AG09309 (cell line): ENCODE results near the gene NEAT1.
"Not testable (repeated sequence)": the region's sequence is repeated elsewhere in the genome, so short reads cannot be mapped to it uniquely, and the experiment has no call there.

Experiments used
- DNase-seq: peaks from one replicate; pipeline ENCODE4 v3.0.0-alpha.2; 2010; ENCODE audit warnings: low read depth
- H3K4me3 ChIP-seq: 2 replicates; pipeline ENCODE4 v1.5.1; 2011; ENCODE audit warnings: mild to moderate bottlenecking, low read depth, low read length, moderate library complexity; ENCODE audit not compliant: control insufficient read depth
- TF ChIP-seq, protein P1 (sequence below): IDR thresholded peaks from 2 replicates; pipeline ENCODE4 v1.5.1; 2011; ENCODE audit warnings: mild to moderate bottlenecking, low read depth, low read length, inconsistent platforms; ENCODE audit not compliant: insufficient read depth, control insufficient read depth; ENCODE audit errors: missing control alignments

NEAT1 gene

DNA sequence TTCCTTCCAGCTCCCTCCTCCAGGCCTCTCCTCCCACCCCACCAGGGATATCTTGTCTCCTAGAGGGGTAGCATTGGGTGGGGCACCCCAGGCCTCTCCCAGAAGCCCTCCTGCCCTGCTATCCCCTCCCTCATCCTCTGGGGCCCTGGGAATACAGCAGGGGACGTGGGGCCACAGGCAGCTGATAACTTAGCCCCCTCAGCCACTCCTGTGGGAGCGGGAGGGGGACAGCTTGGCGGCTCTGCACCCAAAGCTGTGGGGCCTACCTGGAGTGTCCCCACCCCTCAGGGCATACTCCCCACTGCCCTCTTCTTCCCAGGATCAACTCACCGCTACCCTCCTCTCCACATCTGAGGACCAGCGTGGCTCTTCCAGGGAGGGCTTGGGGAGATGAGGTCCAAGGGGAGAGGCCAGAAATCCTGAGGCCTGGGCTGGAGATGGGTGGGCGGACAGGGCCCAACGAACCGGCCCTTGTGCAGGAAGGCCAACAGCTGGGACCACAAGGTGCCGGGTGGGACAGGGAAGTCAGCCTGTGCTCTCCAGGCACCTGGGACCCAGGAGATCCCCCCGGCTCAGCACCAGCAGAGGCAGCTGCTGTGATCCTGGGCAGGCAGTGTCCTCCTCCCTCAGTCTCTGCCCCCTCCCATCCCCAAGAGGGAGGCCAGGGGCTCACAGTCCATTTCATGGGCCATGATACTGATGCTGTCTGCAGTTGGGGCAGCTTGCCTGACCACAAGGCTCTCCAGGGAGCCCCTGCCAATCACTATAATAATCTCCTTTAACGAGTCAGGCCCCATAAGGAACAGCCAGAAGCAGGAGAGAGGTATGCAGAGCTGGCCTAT is 23.2 kb downstream of the NEAT1 start:
- DNase-seq = peak; percentile 20
- TF ChIP-seq, protein P1, sequence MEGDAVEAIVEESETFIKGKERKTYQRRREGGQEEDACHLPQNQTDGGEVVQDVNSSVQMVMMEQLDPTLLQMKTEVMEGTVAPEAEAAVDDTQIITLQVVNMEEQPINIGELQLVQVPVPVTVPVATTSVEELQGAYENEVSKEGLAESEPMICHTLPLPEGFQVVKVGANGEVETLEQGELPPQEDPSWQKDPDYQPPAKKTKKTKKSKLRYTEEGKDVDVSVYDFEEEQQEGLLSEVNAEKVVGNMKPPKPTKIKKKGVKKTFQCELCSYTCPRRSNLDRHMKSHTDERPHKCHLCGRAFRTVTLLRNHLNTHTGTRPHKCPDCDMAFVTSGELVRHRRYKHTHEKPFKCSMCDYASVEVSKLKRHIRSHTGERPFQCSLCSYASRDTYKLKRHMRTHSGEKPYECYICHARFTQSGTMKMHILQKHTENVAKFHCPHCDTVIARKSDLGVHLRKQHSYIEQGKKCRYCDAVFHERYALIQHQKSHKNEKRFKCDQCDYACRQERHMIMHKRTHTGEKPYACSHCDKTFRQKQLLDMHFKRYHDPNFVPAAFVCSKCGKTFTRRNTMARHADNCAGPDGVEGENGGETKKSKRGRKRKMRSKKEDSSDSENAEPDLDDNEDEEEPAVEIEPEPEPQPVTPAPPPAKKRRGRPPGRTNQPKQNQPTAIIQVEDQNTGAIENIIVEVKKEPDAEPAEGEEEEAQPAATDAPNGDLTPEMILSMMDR = no peak
- H3K4me3 ChIP-seq = no peak overlapping the region

DNA sequence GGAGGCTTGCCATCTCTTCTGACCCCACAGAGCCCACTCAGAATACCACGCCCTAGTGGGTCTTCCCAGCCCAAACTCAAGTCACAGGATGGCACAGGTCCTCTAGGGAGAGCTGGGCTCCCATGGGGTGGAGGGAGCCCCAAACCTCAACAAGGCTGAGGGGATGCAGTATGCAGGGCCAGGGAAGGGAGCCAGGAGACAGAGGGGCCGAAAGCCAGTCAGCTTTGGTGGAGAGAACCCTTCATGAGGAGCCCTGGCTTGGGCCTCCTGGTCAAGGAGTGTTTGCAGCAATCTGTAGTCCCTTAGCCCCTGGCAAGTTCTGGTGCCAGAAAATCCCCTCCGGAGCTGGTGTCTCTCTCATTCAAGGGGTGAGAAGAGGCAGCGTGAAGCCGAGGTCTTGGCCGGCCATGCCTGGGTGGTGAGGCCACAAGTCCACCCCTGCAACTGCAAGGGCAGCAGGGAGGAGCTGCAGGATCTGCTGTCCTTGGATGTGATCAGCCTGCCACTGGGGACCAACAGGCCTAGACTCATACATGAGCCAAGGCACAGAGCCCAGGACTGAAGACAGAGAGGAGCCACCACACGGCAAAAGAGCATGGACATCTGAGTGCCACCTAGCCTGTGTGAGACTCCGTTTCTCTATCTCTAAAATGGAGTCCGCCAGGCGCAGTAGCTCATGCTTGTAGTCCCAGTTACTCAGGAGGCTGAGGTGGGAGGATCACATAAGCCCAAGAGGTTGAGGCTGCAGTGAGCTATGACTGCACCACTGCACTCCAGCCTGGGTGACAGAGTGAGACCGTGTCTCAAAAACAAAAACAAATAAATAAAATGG is 24.1 kb downstream of the NEAT1 start:
- H3K4me3 ChIP-seq = no peak overlapping the region
- peak; percentile 10 for DNase-seq
- TF ChIP-seq, protein P1 = no peak

DNA sequence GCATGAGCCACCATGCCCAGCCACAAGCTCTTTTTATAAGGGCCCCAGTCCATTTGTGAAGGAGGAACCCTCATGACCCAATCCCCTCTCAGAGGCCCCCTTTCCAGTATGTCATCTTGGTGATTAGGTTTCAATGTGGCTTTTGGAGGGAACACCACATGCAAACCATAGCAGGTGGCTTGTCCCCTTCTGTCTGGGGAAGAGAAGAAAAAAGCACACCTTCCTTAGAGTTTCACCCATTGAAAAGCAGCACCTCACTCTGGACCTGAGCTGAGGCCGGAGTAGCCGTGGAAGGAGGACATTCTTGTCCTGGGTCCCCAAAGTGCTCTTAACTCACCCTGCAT is 25.4 kb downstream of the NEAT1 start:
- TF ChIP-seq, protein P1 = no peak
- no peak for DNase-seq
- H3K4me3 ChIP-seq = no peak overlapping the region

DNA sequence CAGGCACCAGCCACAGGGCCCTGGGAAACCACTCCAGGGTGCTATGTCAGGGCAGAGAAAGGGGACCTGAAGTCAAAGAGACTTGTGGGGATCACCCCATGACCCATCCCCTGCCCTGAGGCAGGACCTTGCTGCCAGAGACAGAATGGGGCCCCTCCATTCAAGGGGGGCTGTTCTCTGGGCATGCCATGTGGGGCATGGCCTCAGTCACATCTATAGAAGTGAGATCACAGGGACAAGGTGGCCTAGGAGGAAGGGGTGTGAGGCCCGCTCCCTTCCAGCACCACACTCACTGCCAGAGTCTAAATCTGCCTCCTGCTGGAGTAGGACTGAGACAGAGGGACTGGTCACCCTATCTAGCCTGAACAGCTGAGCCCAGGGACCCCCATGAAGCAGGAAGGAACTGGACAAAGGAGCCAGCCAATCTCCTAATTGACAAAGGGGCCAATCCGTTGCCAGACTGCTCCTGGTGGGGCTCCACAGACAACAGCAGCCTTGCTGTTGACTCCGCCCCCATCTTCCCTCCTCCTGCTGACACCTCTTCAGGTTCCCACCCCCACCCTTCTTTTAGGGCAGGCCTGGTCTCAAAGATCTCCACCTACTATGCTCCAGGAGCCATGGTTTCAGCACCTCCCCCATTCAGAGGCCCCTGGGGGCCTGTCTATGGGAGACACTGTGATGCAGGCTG is 26.0 kb downstream of the NEAT1 start:
- DNase-seq = no peak
- TF ChIP-seq, protein P1 = no peak
- no peak overlapping the region for H3K4me3 ChIP-seq

DNA sequence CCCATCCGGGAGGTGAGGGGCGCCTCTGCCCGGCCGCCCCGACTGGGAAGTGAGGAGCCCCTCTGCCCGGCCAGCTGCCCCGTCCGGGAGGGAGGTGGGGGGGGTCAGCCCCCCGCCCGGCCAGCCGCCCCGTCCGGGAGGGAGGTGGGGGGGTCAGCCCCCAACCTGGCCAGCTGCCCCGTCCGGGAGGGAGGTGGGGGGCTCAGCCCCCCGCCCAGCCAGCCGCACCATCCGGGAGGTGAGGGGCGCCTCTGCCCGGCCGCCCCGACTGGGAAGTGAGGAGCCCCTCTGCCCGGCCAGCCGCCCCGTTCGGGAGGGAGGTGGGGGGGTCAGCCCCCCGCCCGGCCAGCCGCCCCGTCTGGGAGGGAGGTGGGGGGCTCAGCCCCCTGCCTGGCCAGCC is 28.7 kb downstream of the NEAT1 start:
- DNase-seq, H3K4me3 ChIP-seq: not testable (repeated sequence)

DNA sequence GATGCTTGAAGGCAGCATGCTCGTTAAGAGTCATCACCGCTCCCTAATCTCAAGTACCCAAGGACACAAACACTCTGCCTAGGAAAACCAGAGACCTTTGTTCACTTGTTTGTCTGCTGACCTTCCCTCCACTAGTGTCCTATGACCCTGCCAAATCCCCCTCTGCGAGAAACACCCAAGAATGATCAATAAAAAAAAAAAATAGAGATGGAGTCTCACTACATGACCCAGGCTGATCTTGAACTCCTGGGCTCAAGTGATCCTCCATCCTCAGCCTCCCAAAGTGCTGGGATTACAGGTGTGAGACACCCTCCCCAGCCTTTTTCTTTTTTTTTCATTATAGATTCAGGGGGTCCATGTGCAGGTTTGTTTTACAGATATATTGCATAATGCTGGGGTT is 29.7 kb downstream of the NEAT1 start:
- not testable (repeated sequence) for H3K4me3 ChIP-seq, DNase-seq

DNA sequence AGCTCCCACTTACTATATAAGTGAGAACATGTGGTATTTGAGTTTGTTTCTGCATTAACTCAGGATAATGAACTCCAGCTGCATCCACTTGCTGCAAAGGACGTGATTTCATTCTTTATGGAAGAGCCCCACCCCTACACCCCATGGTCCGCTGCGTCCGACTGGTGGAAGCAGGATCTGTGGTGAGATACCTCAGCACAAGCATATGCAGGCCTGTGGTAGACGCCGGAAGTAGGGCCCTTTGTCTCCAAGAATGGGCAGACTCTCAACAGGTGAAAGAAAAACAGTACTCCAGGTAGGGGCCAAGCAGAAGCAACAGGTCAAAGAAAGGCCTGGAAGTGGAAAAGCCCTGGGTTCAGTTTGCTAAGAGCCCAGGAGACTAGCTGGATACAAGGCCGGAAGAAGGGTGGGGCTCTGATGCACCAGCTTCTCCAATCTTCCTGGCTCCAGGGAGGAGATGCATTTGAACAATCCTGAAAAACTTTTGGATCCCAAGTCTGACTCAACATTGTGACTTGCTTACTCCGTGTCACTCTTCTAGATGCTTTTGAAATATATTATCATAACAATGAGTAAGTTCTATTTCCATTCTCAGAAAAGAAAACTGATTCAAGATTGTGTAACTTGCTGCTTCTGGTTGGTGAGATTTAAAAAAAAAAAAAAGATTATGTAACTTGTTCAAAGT is 30.4 kb downstream of the NEAT1 start:
- H3K4me3 ChIP-seq = no peak overlapping the region
- TF ChIP-seq, protein P1 = no peak
- peak; percentile 87 for DNase-seq
